Kidney capillary endothelial cell (primary cell): ENCODE results near the gene AXIN2.

Experiments
- DNase-seq: peaks from one replicate; pipeline ENCODE4 v3.0.0-alpha.2; 2018; ENCODE audit warnings: low spot score

Gene AXIN2, protein sequence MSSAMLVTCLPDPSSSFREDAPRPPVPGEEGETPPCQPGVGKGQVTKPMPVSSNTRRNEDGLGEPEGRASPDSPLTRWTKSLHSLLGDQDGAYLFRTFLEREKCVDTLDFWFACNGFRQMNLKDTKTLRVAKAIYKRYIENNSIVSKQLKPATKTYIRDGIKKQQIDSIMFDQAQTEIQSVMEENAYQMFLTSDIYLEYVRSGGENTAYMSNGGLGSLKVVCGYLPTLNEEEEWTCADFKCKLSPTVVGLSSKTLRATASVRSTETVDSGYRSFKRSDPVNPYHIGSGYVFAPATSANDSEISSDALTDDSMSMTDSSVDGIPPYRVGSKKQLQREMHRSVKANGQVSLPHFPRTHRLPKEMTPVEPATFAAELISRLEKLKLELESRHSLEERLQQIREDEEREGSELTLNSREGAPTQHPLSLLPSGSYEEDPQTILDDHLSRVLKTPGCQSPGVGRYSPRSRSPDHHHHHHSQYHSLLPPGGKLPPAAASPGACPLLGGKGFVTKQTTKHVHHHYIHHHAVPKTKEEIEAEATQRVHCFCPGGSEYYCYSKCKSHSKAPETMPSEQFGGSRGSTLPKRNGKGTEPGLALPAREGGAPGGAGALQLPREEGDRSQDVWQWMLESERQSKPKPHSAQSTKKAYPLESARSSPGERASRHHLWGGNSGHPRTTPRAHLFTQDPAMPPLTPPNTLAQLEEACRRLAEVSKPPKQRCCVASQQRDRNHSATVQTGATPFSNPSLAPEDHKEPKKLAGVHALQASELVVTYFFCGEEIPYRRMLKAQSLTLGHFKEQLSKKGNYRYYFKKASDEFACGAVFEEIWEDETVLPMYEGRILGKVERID

DNA sequence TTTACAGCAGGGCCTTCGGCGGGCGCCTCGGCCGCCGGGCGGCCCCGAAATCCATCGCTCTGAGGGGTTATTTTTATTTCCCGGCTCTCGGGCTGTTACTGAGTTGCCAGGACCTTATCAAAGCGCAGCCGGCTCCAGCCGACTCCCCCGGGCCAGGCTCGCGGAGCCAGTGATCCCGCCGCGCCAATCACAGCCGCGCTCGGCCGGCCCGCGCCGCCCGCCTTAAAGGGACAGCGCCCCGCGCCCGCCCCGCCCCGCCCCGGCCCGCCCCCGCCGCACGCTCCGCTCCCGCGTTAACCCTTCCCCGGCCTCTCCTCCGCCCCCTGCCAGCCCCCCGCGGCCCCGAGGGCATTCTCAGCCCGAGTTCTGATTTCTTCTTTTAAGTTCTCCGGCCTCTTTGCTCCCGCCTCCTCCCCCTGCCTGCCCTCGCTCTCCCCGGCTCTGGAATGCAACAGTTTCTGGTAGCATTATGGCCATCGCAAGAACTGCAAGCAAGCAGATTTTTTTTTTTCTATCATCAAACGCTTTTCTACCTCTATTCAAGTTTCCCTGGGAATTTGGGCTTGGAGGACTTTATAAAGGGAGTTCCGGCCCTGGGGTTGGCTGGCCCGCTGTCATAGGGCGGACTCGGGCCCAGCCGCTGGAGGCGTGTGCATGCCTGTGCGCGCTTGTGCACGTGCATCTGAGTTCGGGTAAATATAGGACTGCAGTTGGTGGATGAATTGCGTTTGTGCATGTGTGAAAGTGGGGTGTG, at the start of gene AXIN2:
AXIN2 (minus strand) TSS at position 197 of the 754 bp plus-strand sequence. CDS start 3,028 bp downstream, outside the sequence.
- DNase-seq, result peak; percentile 84

DNA sequence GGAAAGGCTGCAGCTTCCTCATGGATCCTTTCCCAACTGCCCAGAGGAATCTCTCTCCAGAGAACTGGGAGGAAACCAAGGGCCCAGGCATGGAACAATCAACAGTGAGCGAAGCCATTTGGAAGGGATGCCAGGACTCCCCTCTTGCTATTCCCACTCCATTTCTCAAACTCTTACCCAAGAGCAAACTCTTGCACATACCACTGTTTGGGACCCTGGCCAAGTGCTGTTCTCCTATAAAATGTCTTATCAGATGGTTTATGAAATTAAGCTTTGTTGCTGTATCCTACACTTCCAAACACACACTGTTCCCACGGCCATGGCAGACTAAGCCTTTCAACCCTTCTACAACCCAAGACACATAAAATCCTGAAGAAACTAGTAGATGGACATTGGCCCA, 48.3 kb upstream of the AXIN2 start:
- no peak for DNase-seq

- DNase-seq, result no peak
Observed at GRCh38 chr17:65609286-65609685, 47.8 kb upstream of the AXIN2 start.

DNA sequence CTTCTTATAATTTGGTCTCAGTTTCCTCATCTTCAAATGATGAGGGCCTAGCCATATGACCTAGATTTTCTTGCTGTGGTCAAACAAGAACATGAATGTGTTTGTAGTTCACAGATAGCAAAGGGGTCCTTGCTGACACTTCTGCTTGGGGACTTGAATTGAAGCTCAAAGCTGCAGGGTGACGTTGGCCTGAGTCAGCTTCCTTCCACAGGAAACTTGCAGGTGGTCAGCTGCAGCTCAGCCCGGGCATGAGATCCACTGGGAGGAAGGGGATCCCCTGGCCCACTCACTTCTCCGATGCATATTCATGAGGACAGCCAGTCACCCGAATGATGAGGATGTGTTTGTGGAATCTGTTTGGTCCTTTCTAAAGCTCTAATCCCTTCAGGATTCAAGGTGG, 42.6 kb upstream of the AXIN2 start:
- DNase-seq, result peak; percentile 85

DNA sequence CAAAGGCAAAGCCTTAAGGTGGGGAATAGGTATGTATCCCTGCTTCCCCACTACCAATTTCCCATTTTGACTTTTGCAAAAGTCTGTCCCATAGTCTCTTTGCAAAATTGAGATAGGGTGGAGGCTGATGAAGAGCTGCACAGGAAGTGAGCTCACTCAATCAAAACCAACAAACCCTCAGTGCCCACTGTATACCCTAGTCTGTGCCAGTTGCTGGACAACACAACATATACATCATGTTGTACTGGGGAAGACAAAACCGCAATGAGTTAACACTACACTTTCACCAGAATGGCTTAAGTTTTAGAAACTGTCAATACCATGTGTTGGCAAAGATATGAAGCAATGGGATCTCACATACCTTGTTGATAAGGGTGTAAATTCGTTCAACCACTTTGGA, 40.4 kb upstream of the AXIN2 start:
- no peak for DNase-seq

- no peak for DNase-seq
Observed at GRCh38 chr17:65601145-65601544, 39.7 kb upstream of the AXIN2 start.

DNA sequence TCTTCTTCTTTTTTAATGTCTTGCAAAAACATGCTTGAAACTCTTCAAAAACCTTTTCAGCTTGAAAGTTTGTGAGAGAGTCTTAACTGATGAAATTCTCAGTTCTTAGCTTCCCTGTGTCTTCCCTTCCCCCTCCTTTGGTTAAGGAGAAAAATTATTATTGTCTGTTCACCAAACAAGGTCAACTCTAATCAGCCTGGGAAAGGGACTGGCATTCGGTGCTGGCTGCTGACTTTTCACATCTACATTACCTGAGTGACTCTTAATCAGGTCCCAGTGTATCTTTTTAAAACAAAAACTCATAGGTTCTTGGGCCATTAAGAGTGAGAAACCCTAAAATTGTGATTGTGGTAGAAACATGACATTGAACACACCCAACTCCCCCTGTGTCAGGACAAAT, 39.1 kb upstream of the AXIN2 start:
- DNase-seq, result no peak

GRCh38 chr17:65599650-65600049, 38.2 kb upstream of the AXIN2 start:
- DNase-seq, result no peak

- DNase-seq, result no peak
Observed at GRCh38 chr17:65598746-65599145, 37.3 kb upstream of the AXIN2 start.

DNA sequence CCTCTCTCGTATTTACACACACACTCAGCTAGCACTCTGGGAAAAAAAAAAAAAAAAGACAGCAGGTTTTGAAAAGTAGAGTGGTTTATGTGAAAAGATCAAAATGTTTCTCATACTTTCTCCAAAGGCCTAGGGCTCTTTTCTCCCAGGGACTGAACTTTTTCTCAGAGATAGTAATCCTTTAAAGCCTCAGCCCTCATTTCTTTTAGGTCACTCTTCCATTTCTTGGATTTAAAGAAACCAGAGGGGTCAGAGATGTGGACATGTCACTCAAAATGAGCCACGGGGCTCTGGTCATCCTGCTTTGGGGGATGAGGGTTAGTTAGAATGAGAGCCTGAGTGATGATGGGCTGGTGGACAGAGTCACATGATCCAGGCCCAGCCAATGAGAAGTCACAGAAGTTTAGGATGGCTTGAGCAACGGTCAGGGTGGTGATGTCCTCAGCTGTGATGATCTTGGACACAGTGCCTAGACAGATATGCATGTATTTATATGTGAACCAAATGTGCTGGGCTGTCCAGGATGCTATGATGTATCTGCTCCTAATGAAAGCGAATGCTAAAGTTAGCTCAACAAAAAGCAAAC, 33.7 kb upstream of the AXIN2 start:
- no peak for DNase-seq

GRCh38 chr17:65593855-65594845, 32.7 kb upstream of the AXIN2 start:
- no peak for DNase-seq

DNA sequence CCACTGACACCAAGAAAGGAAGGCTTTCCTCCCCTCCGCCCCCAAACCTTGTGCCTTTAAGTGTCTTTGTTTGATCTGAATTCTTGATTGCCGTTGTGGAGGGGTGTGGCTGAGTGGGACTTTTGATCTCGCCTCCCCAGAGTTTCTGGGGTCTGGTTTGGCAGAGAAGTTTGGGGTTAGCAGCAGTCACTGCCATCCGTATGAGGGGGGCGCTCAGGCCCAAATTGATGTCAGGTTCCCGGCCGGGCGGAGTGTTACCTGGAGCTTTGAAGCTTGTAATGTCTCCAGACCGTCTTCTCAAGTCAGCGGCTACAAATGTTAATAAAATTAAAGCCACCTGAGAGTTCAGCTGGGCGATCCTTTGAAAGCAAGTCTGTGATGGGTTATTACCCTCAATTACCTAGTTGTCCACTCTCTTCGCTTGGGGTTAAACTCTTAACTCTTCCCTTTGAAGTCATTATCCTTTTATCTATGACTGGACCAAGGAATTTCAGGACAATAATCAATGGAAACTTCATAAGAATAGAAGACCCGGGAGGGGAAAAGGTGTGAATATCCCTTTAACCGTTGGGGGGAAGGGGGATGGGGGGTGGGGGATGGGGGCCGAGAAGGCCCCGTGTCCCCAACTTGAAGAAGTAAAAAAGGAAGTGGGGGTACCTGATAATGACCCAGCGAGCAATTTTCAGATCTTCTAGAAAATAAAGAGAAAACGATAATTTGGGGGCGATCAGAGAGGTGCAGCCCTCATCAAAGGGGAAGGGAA, 31.8 kb upstream of the AXIN2 start:
- DNase-seq, result no peak

DNA sequence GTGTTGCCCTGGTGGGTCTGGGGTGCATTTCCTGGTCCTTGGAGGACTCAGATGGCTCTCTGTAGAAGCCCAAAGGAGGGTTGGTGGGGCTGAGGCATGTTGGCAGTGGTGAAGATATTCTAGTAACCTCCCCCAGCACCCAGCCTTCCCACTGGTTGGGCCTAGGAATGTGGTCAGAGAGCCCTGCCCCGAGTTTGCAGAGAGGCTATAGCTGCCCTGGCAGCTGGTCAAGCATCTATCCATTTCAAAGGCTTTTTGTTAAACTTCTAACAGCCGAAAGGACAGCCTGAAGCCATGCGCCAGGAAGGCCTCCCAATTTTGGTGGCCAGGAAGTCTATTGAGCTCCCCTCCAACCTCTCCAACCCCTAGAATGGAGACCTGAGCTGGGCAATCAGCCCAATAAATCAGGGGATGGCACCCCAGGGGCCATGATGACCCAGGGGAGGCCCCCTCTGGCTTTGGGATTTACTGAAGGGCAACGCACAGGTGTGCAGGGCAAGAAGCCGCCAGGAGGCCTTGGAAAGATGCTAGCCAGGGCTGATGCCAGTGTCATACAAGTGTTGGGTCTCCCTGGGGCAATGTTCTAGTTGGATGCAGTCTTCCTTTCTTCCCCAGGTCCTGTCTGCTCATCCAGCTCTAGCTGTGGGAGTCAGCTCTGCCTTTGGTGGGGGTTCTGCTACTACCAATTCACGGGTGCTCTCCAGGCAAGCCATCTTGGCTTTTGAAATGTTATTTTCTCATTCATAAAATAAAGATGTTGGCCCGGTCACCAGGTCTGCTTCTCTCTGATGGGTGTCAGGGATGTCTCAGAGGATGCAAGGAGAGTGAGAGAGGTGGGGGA, 30.9 kb upstream of the AXIN2 start:
- no peak for DNase-seq

DNA sequence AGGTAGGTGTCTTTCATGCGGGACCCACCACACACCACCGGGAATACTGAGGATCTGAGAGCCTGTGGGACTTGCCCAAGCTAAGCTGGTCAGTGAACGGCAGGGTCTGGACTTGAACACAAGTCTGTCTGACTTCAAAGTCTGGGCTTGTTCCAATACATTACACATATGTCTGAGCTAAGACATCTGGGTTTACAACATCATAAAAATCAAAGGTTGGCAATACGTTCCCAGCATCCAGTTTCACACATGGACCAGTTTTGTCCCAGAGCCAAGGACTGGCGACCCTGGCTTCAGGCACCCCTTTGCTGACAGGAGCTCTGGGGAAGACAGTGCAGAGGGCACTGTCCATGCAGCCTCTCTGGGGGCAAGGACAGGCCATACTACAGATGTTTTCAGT, 27.9 kb upstream of the AXIN2 start:
- no peak for DNase-seq

- DNase-seq, result no peak
Observed at GRCh38 chr17:65588181-65588808, 26.8 kb upstream of the AXIN2 start.

DNA sequence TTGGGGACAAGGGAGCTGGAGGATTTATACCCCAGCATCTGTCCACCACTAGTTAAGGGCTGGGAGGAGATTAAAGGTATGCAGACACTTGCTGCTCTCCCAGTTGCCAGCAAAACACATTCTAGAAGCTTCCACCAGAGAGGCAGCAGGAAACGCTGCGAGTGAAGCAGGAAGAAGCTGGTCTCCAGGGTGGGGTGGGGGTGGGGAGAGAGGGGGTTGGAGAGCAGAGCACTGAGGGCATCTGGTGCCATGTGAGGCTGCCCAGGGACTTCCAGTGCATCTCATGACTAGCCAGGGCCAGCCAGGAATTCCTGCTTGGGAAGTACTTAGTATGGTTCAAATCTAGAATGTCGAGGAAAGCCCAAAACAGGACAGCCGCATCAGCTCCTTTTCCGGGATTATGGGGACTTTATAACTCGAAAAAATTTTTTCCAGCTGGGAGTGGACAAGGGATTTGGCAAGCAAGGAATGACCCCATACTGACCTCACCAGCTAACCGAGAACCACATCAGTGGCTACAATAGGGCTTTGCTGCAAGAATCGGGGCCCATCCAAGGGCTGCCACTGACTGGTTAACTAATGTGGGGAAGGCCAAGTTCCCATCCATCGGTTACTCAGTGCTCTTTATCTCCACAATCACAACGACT, 26.2 kb upstream of the AXIN2 start:
- DNase-seq, result no peak

GRCh38 chr17:65586899-65587298, 25.5 kb upstream of the AXIN2 start:
- no peak for DNase-seq
